ENCODE results near the gene GPR37L1.

The GPR37L1 gene

GRCh38 chr1:202130816-202131522 lies 8.3 kb downstream of the GPR37L1 start:
- H3K4me2 ChIP-seq (ENCODE audit: insufficient read depth, low read length, poor library complexity, severe bottlenecking), result no peak overlapping the region
- peak overlapping the region; percentile 89 for H2AK5ac ChIP-seq (ENCODE audit: low read depth, low read length)
- no peak overlapping the region for H4K8ac ChIP-seq (ENCODE audit: low read depth, low read length)
- no peak overlapping the region for H4K91ac ChIP-seq (ENCODE audit: low read depth, low read length, poor library complexity)
- no peak overlapping the region for H3K9ac ChIP-seq (ENCODE audit: low read depth, low read length, poor library complexity)
- no peak overlapping the region for H2BK12ac ChIP-seq (ENCODE audit: low read length)
- peak overlapping the region; percentile 32 for H3K23ac ChIP-seq (ENCODE audit: low read depth, low read length, poor library complexity)
- H2BK120ac ChIP-seq (ENCODE audit: low read depth, low read length), result peak overlapping the region; percentile 93
- H3K9me3 ChIP-seq (replicated peaks in 1 of 2; ENCODE audit: control insufficient read depth in 2 of 2, insufficient read depth in 1 of 2, low read depth in 1 of 2, low read length in 2 of 2), result peaks cover 0 to 2% of the 10 kb centered on the region in 2 donors
- no CpG with 5 or more reads among the region's 9 CpGs for WGBS, 2 donors (ENCODE audit: extremely low coverage in 2 of 2, insufficient read length in 2 of 2, insufficient replicate concordance in 1 of 2)
- no peaks in the 10 kb centered on the region for H3K27me3 ChIP-seq (ENCODE audit: control insufficient read depth in 3 of 3, insufficient read depth in 3 of 3, low read depth in 1 of 3, low read length in 3 of 3)
- peak overlapping the region; percentile 81 for H3K4ac ChIP-seq (ENCODE audit: low read length)
- H3K27ac ChIP-seq (replicated peaks; ENCODE audit: low read length), result no peak overlapping the region
- peak overlapping the region; percentile 90 for H2BK5ac ChIP-seq (ENCODE audit: low read length)
- no peak for DNase-seq (ENCODE audit: low spot score)
- no peak overlapping the region for H3K4me3 ChIP-seq (ENCODE audit: low read length in 2 of 2)
- peaks cover 20 to 21% of the 10 kb centered on the region in 2 donors for H3K4me1 ChIP-seq (ENCODE audit: control insufficient read depth in 2 of 2, insufficient read depth in 1 of 2, low read depth in 1 of 2, low read length in 2 of 2)
- peak overlapping the region; percentile 88 for H3K18ac ChIP-seq (ENCODE audit: low read length)
- peak overlapping the region; percentile 63 for H3K14ac ChIP-seq (ENCODE audit: low read length)
- no peaks in the 10 kb centered on the region for H3K79me1 ChIP-seq (ENCODE audit: low read depth, low read length)
- peak overlapping the region; percentile 42 for H2AFZ ChIP-seq (ENCODE audit: low read length)
- H2BK15ac ChIP-seq (ENCODE audit: low read length), result peak overlapping the region; percentile 69
- H3K36me3 ChIP-seq (replicated peaks in 1 of 2; ENCODE audit: control insufficient read depth in 2 of 2, insufficient read depth in 2 of 2, low read length in 2 of 2), result peaks cover 12 to 35% of the 10 kb centered on the region in 2 donors

DNA sequence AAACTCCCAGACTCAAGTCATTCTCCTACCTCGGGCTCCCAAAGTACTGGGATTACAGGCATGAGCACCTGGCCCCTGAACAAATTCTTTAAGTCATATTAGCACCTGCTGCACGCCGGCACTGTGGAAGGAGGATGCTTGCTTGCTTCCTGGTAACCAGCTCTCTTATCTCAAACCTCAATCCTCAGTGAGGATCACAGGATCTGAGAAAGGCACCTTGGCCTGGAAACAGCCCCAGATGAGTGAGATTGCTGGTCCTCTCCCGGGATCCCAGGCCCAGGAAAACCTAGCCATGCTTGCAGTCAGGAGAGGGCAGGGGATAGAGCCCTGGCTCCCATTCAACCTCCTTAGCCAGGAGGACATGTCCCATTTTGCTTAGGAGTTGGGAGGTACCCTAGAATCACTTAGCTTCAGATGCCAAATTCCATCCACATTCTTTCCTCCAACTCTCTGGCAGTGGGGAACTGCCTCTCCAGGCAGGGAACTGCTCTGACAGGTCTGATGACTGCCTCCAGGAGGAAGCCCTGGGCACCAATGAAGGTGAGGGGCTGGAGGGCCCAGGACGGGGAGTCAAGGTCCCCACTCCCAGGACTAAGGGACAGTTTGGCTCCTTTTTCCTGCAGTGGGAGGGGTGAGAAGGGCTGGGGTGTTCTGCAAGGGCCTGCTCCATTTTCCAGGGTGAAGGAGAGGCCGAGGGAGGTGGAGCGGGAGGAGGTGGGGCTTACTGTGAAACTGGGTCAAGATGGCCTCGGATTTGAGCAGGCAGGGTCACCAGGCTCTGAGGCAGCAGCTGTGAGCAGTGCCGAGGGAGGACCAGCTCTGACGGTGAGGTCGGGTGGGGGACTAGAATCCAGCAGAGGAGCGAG lies 9.5 kb downstream of the GPR37L1 start:
- Histone ChIP-seq H3K4me3 (ENCODE audit: low read length in 2 of 2) (no peak overlapping the region), H3K4ac (ENCODE audit: low read length) (no peak overlapping the region), H2BK15ac (ENCODE audit: low read length) (no peak overlapping the region), H3K4me2 (ENCODE audit: insufficient read depth, low read length, poor library complexity, severe bottlenecking) (no peak overlapping the region), H3K23ac (ENCODE audit: low read depth, low read length, poor library complexity) (peak overlapping the region; percentile 21), H2BK12ac (ENCODE audit: low read length) (no peak overlapping the region), H4K8ac (ENCODE audit: low read depth, low read length) (no peak overlapping the region), H3K9me3 (replicated peaks in 1 of 2; ENCODE audit: control insufficient read depth in 2 of 2, insufficient read depth in 1 of 2, low read depth in 1 of 2, low read length in 2 of 2) (peaks cover 0 to 2% of the 10 kb centered on the region in 2 donors), H2BK120ac (ENCODE audit: low read depth, low read length) (no peak overlapping the region), H4K91ac (ENCODE audit: low read depth, low read length, poor library complexity) (no peak overlapping the region), H3K18ac (ENCODE audit: low read length) (peak overlapping the region; percentile 74), H2BK5ac (ENCODE audit: low read length) (peak overlapping the region; percentile 62), H3K27ac (replicated peaks; ENCODE audit: low read length) (no peak overlapping the region), H3K27me3 (ENCODE audit: control insufficient read depth in 3 of 3, insufficient read depth in 3 of 3, low read depth in 1 of 3, low read length in 3 of 3) (no peaks in the 10 kb centered on the region), H2AK5ac (ENCODE audit: low read depth, low read length) (no peak overlapping the region), H3K4me1 (ENCODE audit: control insufficient read depth in 2 of 2, insufficient read depth in 1 of 2, low read depth in 1 of 2, low read length in 2 of 2) (peaks cover 20 to 21% of the 10 kb centered on the region in 2 donors), H3K36me3 (replicated peaks in 1 of 2; ENCODE audit: control insufficient read depth in 2 of 2, insufficient read depth in 2 of 2, low read length in 2 of 2) (peaks cover 12 to 37% of the 10 kb centered on the region in 2 donors), H2AFZ (ENCODE audit: low read length) (no peak overlapping the region), H3K14ac (ENCODE audit: low read length) (no peak overlapping the region), H3K79me1 (ENCODE audit: low read depth, low read length) (no peaks in the 10 kb centered on the region), H3K9ac (ENCODE audit: low read depth, low read length, poor library complexity) (peak overlapping the region; percentile 24)
- no CpG with 5 or more reads among the region's 12 CpGs for WGBS, 2 donors (ENCODE audit: extremely low coverage in 2 of 2, insufficient read length in 2 of 2, insufficient replicate concordance in 1 of 2)
- DNase-seq (ENCODE audit: low spot score), result no peak

DNA sequence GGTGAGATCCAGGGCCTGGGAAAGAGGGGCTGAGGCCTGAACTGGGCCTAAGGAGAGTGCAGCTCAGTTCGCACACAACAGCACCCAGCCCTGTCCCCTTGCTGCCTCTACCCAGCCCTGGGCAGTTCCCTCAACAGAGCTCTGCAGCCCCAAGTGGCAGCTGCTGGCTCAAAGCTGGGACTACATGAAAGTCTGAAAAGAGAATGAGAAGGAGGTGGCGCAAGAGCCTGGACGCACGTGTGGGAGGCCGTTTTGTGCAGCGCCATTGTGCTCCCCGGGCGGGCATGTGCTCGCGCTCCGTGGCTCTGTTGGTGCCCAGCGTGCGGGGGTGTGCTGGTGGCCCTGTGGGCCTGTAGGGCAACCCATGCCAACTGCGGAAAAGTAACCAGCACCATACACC lies 10.3 kb downstream of the GPR37L1 start:
- H3K9ac ChIP-seq (ENCODE audit: low read depth, low read length, poor library complexity), result peak overlapping the region; percentile 39
- H3K4me2 ChIP-seq (ENCODE audit: insufficient read depth, low read length, poor library complexity, severe bottlenecking), result no peak overlapping the region
- H2BK15ac ChIP-seq (ENCODE audit: low read length), result no peak overlapping the region
- peak overlapping the region; percentile 1 for H3K27ac ChIP-seq (replicated peaks; ENCODE audit: low read length)
- H3K18ac ChIP-seq (ENCODE audit: low read length), result peak overlapping the region; percentile 74
- H2BK5ac ChIP-seq (ENCODE audit: low read length), result peak overlapping the region; percentile 62
- no peak overlapping the region for H3K4ac ChIP-seq (ENCODE audit: low read length)
- peak overlapping the region; percentile 65 for H3K14ac ChIP-seq (ENCODE audit: low read length)
- H2BK12ac ChIP-seq (ENCODE audit: low read length), result no peak overlapping the region
- no CpG with 5 or more reads among the region's 14 CpGs for WGBS, 2 donors (ENCODE audit: extremely low coverage in 2 of 2, insufficient read length in 2 of 2, insufficient replicate concordance in 1 of 2)
- H3K36me3 ChIP-seq (replicated peaks in 1 of 2; ENCODE audit: control insufficient read depth in 2 of 2, insufficient read depth in 2 of 2, low read length in 2 of 2), result peaks cover 18 to 45% of the 10 kb centered on the region in 2 donors
- no peak overlapping the region for H2AFZ ChIP-seq (ENCODE audit: low read length)
- H2AK5ac ChIP-seq (ENCODE audit: low read depth, low read length), result no peak overlapping the region
- H3K4me3 ChIP-seq (ENCODE audit: low read length in 2 of 2), result no peak overlapping the region
- DNase-seq (ENCODE audit: low spot score), result no peak
- H3K27me3 ChIP-seq (ENCODE audit: control insufficient read depth in 3 of 3, insufficient read depth in 3 of 3, low read depth in 1 of 3, low read length in 3 of 3), result no peaks in the 10 kb centered on the region
- H3K23ac ChIP-seq (ENCODE audit: low read depth, low read length, poor library complexity), result peak overlapping the region; percentile 21
- H2BK120ac ChIP-seq (ENCODE audit: low read depth, low read length), result no peak overlapping the region
- no peak overlapping the region for H4K91ac ChIP-seq (ENCODE audit: low read depth, low read length, poor library complexity)
- peaks cover 2% of the 10 kb centered on the region for H3K79me1 ChIP-seq (ENCODE audit: low read depth, low read length)
- peaks cover 20 to 21% of the 10 kb centered on the region in 2 donors for H3K4me1 ChIP-seq (ENCODE audit: control insufficient read depth in 2 of 2, insufficient read depth in 1 of 2, low read depth in 1 of 2, low read length in 2 of 2)
- no peak overlapping the region for H4K8ac ChIP-seq (ENCODE audit: low read depth, low read length)
- H3K9me3 ChIP-seq (replicated peaks in 1 of 2; ENCODE audit: control insufficient read depth in 2 of 2, insufficient read depth in 1 of 2, low read depth in 1 of 2, low read length in 2 of 2), result no peaks in the 10 kb centered on the region

DNA sequence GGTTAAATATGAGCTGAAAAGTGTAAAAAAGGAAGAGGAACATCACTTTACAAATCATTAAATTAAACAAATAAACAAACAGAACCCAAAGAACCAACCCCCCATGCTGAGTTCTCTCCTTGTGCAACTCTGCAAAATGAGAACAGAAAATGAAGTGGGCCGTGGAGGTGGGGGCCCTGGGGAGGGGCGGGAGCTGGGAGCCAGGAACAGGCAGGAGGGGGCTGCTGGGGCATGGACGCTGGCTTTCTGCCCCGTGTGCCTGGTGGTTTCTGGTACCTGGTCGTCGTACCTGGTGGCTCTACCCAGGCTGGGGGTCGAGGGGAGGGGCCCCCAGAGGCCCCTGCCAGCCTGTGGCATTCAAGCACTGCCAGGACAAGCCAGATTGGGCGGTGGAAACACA lies 10.8 kb downstream of the GPR37L1 start:
- no peak overlapping the region for H2BK15ac ChIP-seq (ENCODE audit: low read length)
- H3K36me3 ChIP-seq (replicated peaks in 1 of 2; ENCODE audit: control insufficient read depth in 2 of 2, insufficient read depth in 2 of 2, low read length in 2 of 2), result peaks cover 18 to 49% of the 10 kb centered on the region in 2 donors
- peaks cover 2% of the 10 kb centered on the region for H3K79me1 ChIP-seq (ENCODE audit: low read depth, low read length)
- H3K9me3 ChIP-seq (replicated peaks in 1 of 2; ENCODE audit: control insufficient read depth in 2 of 2, insufficient read depth in 1 of 2, low read depth in 1 of 2, low read length in 2 of 2), result no peaks in the 10 kb centered on the region
- H3K14ac ChIP-seq (ENCODE audit: low read length), result no peak overlapping the region
- H3K18ac ChIP-seq (ENCODE audit: low read length), result no peak overlapping the region
- H2BK12ac ChIP-seq (ENCODE audit: low read length), result no peak overlapping the region
- H3K4me3 ChIP-seq (ENCODE audit: low read length in 2 of 2), result no peak overlapping the region
- H2BK5ac ChIP-seq (ENCODE audit: low read length), result no peak overlapping the region
- DNase-seq (ENCODE audit: low spot score), result no peak
- no peaks in the 10 kb centered on the region for H3K27me3 ChIP-seq (ENCODE audit: control insufficient read depth in 3 of 3, insufficient read depth in 3 of 3, low read depth in 1 of 3, low read length in 3 of 3)
- peaks cover 20 to 21% of the 10 kb centered on the region in 2 donors for H3K4me1 ChIP-seq (ENCODE audit: control insufficient read depth in 2 of 2, insufficient read depth in 1 of 2, low read depth in 1 of 2, low read length in 2 of 2)
- no peak overlapping the region for H3K4ac ChIP-seq (ENCODE audit: low read length)
- H2BK120ac ChIP-seq (ENCODE audit: low read depth, low read length), result no peak overlapping the region
- WGBS, 2 donors (ENCODE audit: extremely low coverage in 2 of 2, insufficient read length in 2 of 2, insufficient replicate concordance in 1 of 2), result no CpG with 5 or more reads among the region's 8 CpGs
- no peak overlapping the region for H3K9ac ChIP-seq (ENCODE audit: low read depth, low read length, poor library complexity)
- no peak overlapping the region for H3K4me2 ChIP-seq (ENCODE audit: insufficient read depth, low read length, poor library complexity, severe bottlenecking)
- H3K23ac ChIP-seq (ENCODE audit: low read depth, low read length, poor library complexity), result no peak overlapping the region
- H3K27ac ChIP-seq (replicated peaks; ENCODE audit: low read length), result no peak overlapping the region
- H2AFZ ChIP-seq (ENCODE audit: low read length), result no peak overlapping the region
- H4K8ac ChIP-seq (ENCODE audit: low read depth, low read length), result no peak overlapping the region
- no peak overlapping the region for H2AK5ac ChIP-seq (ENCODE audit: low read depth, low read length)
- no peak overlapping the region for H4K91ac ChIP-seq (ENCODE audit: low read depth, low read length, poor library complexity)

Data from neuronal stem cell (in vitro differentiated cells).